GM12873 (cell line): ENCODE measurements around the gene MYMX.

Experiments
- CTCF ChIP-seq: IDR thresholded peaks from 2 replicates; pipeline ENCODE4 v1.5.1; 2012; ENCODE audit warnings: low read depth, mild to moderate bottlenecking, moderate library complexity, low read length, control low read depth; ENCODE audit not compliant: insufficient read depth; ENCODE audit errors: missing control alignments

Gene MYMX

GRCh38 chr6:44253307-44254101, 36.8 kb downstream of the MYMX start:
- peak; percentile 76 for TF ChIP-seq CTCF

- TF ChIP-seq CTCF = no peak
Observed at GRCh38 chr6:44254191-44255104, 37.7 kb downstream of the MYMX start.

- no peak for TF ChIP-seq CTCF
Observed at GRCh38 chr6:44255105-44255808, 38.5 kb downstream of the MYMX start.

GRCh38 chr6:44255871-44256774, 39.4 kb downstream of the MYMX start:
- no peak for TF ChIP-seq CTCF

- no peak for TF ChIP-seq CTCF
Observed at GRCh38 chr6:44256775-44257024, 40.0 kb downstream of the MYMX start.

- TF ChIP-seq CTCF = peak; percentile 66
Observed at GRCh38 chr6:44257025-44257752, 40.5 kb downstream of the MYMX start, which contains the start of gene SLC35B2. Gene SLC35B2 (minus strand): TSS chr6:44257528. CDS start chr6:44257410, 118 bp downstream.
